ENCODE measurements around the gene CYP27B1. TPM values are rescaled to one million over a fixed set of nuclear protein-coding genes. Genes with fewer than 3 reads are reported as not detected.

Gene CYP27B1
- total and polyA plus RNA-seq, 9 of the 15 experiments (the other 6 are each of a cell fraction or from before 2014, with no cell fraction given), result 0.18 to 4.2 (median 1.8) TPM

GRCh38 chr12:57780284-57780897 is 13.5 kb upstream of the CYP27B1 start (continued):
- TF ChIP-seq ZHX1 (conservative IDR thresholded peaks at IDR 0.05; ENCODE audit: low read length), result no peak
- TF ChIP-seq ZNF175 (CRISPR knock-in tag; IDR thresholded peaks at IDR 0.05; ENCODE audit: low read depth), result no peak
- TF ChIP-seq HNRNPLL (IDR thresholded peaks at IDR 0.05; ENCODE audit: low read depth, low read length, poor library complexity, severe bottlenecking), result no peak

GRCh38 chr12:57779736-57780135 is 12.9 kb upstream of the CYP27B1 start:
- DNase-seq (ENCODE audit: extremely low read depth in 1 of 4, low spot score in 3 of 4), result no peak
- 0 out of 4 replicates have a peak overlapping the region, but pooled peaks of 1 of the 2 experiments have one; percentile 48 for H3K9ac ChIP-seq (ENCODE audit: insufficient read depth in 1 of 2, low read depth in 2 of 2, low read length in 2 of 2)
- peaks cover 8 to 12% of the 10 kb centered on the region in 2 experiments; a peak in 4 of 5 replicates for H3K4me1 ChIP-seq (replicated peaks in 1 of 2; ENCODE audit: control insufficient read depth in 2 of 2, insufficient read depth in 2 of 2, low read length in 2 of 2)
- H3K27ac ChIP-seq (ENCODE audit: extremely low read depth, low read depth, low read length), result no peak overlapping the region
- no peak for ATAC-seq
- no peaks in the 10 kb centered on the region for H3K27me3 ChIP-seq (ENCODE audit: control insufficient read depth in 2 of 2, insufficient read depth in 2 of 2, low read length in 2 of 2)
- ChIA-PET CTCF (ENCODE audit: low intra/inter-chr PET ratio) (no interaction called here), POLR2A (interaction anchor here (0.7 to 1.3 kb wide), 3 partner anchors 9 to 23 kb away, joined by 3 to 4 read pairs (median 3); no protein-coding TSS in a partner anchor)
- H3K9me3 ChIP-seq (replicated peaks; ENCODE audit: control insufficient read depth, insufficient read depth, low read depth, low read length), result no peaks in the 10 kb centered on the region
- no peaks in the 10 kb centered on the region for H4K20me1 ChIP-seq (replicated peaks; ENCODE audit: control insufficient read depth, insufficient read depth, low read length)
- H2AFZ ChIP-seq (ENCODE audit: low read depth, low read length), result no peak overlapping the region
- H3K79me2 ChIP-seq (ENCODE audit: control insufficient read depth, insufficient read depth, low read length), result peaks cover 22% of the 10 kb centered on the region
- TF ChIP-seq ZBTB17 (CRISPR knock-in tag; IDR thresholded peaks at IDR 0.05), result no peak
- in situ Hi-C loops (cut with MboI), result no loop called here
- FAIRE-seq, result no peak
- intact Hi-C loops (cut with micrococcal nuclease), result no loop called here
- no peak overlapping the region for H3K4me3 ChIP-seq
- H3K9me1 ChIP-seq (ENCODE audit: control insufficient read depth, insufficient read depth, low read length), result no peaks in the 10 kb centered on the region
- H3K36me3 ChIP-seq (ENCODE audit: control insufficient read depth, insufficient read depth, low read length), result peaks cover 30% of the 10 kb centered on the region
- WGBS (ENCODE audit: insufficient coverage, low coverage, missing lambda C conversion rate), result 50% methylated on average over 1 of the region's 1 CpG
- no peak overlapping the region for H3K4me2 ChIP-seq (ENCODE audit: insufficient read depth, low read length)
- BruUV-seq (replicated peaks), result no TSS peak
